Heart left ventricle (tissue), 13 donors: ENCODE measurements around the gene LMAN1L.

ENCODE experiments used
- CTCF ChIP-seq, 12 donors: fragments of 200-600 bp; sonication (generic) in 4 of 12; IDR thresholded peaks; one replicate each; pipeline versions ENCODE4 v1.5.0 to v1.8.0; 2018 to 2022; ENCODE audit warnings: antibody characterized with exemption in 12 of 12, mild to moderate bottlenecking in 5 of 12
- POLR2A ChIP-seq, 2 donors: fragments of 450-650 bp; IDR thresholded peaks; one replicate each; pipeline ENCODE4 v1.6.1; 2017; ENCODE audit warnings: antibody characterized with exemption in 2 of 2, mild to moderate bottlenecking in 2 of 2, moderate library complexity in 2 of 2
- donor health status: ischemic (EF 13 %, LVEDD 7.1; RV severe dilation, severe dysfunction).
- donor health status: DM: no; HTN: yes; CAD: no.
- donor health status: DM: no; HTN: no; CAD: no.
- donor health status: ischemic (EF 25% LVEDD 6.9; RV normal size, moderate dysfunction).
- donor health status: ischemic (EF 25% LVEDD 5.7; RV mildly dilated, moderate dysfunction).
- donor health status: ischemic (EF 35%, LVEDD 5.7; RV mildly dilated, moderate dysfunction).
- donor health status: nonischemic (EF 11% LVEDD 7.7; RV severe dilation, severe dysfunction).
- donor health status: DM: yes; HTN: yes; CAD: no.
- donor health status: PGD.
- donor health status: ischemic (EF 29% LVEDD 5.4; RV normal size, mild dysfunction).
- donor health status: nonischemic (EF 23%, LVEDD 6.1; RV moderate dilation, normal function).

- TF ChIP-seq CTCF (IDR thresholded peaks at IDR 0.05) = no peak
- TF ChIP-seq POLR2A (IDR thresholded peaks at IDR 0.05) = no peak
These were observed 50.8 kb downstream of the LMAN1L start for GRCh38 chr15:74863239-74864056.
